HG03045 (cell line): ENCODE results near the gene TAOK3.

Experiments used
- ATAC-seq: cut with Tn5 transposase; IDR thresholded peaks from one replicate; pipeline ENCODE4 v1.9.1; 2021; ENCODE audit warnings: mild to moderate bottlenecking, moderate library complexity; ENCODE audit not compliant: unreplicated experiment

The TAOK3 gene

GRCh38 chr12:118219106-118219505 lies 153.6 kb downstream of the TAOK3 start:
- ATAC-seq: no peak

- no peak for ATAC-seq
Measured at GRCh38 chr12:118213452-118213851, 159.3 kb downstream of the TAOK3 start.

GRCh38 chr12:118212606-118213005 lies 160.1 kb downstream of the TAOK3 start:
- no peak for ATAC-seq

- no peak for ATAC-seq
Measured at GRCh38 chr12:118206107-118206412, 166.6 kb downstream of the TAOK3 start.

- no peak for ATAC-seq
Measured at GRCh38 chr12:118193958-118194357, 178.7 kb downstream of the TAOK3 start.

GRCh38 chr12:118193477-118193876 lies 179.2 kb downstream of the TAOK3 start:
- ATAC-seq: no peak

- ATAC-seq: no peak
Measured at GRCh38 chr12:118190266-118190665, 182.4 kb downstream of the TAOK3 start.

GRCh38 chr12:118189741-118190191 lies 182.9 kb downstream of the TAOK3 start:
- ATAC-seq: no peak

GRCh38 chr12:118188690-118189371 lies 183.9 kb downstream of the TAOK3 start:
- no peak for ATAC-seq

GRCh38 chr12:118187751-118188435 lies 184.8 kb downstream of the TAOK3 start:
- no peak for ATAC-seq

- ATAC-seq: no peak
Measured at GRCh38 chr12:118185602-118186397, 186.9 kb downstream of the TAOK3 start.

GRCh38 chr12:118183711-118184110 lies 189.0 kb downstream of the TAOK3 start:
- ATAC-seq: no peak

GRCh38 chr12:118183155-118183554 lies 189.6 kb downstream of the TAOK3 start:
- ATAC-seq: no peak

GRCh38 chr12:118175823-118176447 lies 196.8 kb downstream of the TAOK3 start:
- no peak for ATAC-seq

GRCh38 chr12:118166946-118167345 lies 205.8 kb downstream of the TAOK3 start:
- peak; percentile 95 for ATAC-seq

GRCh38 chr12:118164798-118165486 lies 207.8 kb downstream of the TAOK3 start:
- no peak for ATAC-seq

- no peak for ATAC-seq
Measured at GRCh38 chr12:118160536-118160935, 212.2 kb downstream of the TAOK3 start.

GRCh38 chr12:118151755-118152154 lies 221.0 kb downstream of the TAOK3 start:
- ATAC-seq: no peak

GRCh38 chr12:118150625-118151024 lies 222.1 kb downstream of the TAOK3 start:
- no peak for ATAC-seq

GRCh38 chr12:118148287-118148686 lies 224.4 kb downstream of the TAOK3 start:
- no peak for ATAC-seq

- no peak for ATAC-seq
Measured at GRCh38 chr12:118145798-118146156, 226.9 kb downstream of the TAOK3 start.
